Measurements from ENCODE around the gene EEF1AKMT3.
A peak's percentile ranks its signal among the peaks of the same experiment; 100 is the strongest.

Gene EEF1AKMT3

DNA sequence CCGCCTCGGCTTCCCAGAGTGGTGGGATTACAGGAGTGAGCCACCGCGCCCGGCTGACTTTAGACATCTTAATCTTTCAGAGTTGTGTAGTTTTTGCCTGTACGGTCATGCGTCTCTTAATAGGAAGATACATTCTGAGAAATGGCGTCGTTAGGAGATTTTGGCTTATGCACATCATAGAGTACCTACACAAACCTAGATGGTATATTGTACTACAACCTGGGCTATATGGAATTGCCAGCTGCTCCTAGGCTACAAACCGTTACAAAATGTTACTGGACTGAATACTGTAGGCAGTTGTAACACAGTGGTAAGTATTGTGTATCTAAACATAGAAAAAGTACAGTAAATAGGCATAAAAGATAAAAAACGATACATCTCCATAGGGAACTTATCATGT, 11.4 kb downstream of the EEF1AKMT3 start:
- TF ChIP-seq, protein P1, sequence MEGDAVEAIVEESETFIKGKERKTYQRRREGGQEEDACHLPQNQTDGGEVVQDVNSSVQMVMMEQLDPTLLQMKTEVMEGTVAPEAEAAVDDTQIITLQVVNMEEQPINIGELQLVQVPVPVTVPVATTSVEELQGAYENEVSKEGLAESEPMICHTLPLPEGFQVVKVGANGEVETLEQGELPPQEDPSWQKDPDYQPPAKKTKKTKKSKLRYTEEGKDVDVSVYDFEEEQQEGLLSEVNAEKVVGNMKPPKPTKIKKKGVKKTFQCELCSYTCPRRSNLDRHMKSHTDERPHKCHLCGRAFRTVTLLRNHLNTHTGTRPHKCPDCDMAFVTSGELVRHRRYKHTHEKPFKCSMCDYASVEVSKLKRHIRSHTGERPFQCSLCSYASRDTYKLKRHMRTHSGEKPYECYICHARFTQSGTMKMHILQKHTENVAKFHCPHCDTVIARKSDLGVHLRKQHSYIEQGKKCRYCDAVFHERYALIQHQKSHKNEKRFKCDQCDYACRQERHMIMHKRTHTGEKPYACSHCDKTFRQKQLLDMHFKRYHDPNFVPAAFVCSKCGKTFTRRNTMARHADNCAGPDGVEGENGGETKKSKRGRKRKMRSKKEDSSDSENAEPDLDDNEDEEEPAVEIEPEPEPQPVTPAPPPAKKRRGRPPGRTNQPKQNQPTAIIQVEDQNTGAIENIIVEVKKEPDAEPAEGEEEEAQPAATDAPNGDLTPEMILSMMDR (IDR thresholded peaks at IDR 0.05; ENCODE audit: borderline replicate concordance, extremely low read depth, low read length, poor library complexity, severe bottlenecking): no peak
- DNase-seq (no peak), ATAC-seq (ENCODE audit: insufficient read depth, low read depth) (no peak)
- H3K27me3 ChIP-seq (ENCODE audit: insufficient read depth, low read length, poor library complexity): no peaks in the 10 kb centered on the region
- H3K9ac ChIP-seq (ENCODE audit: low read depth, low read length): 0 out of 2 replicates have a peak overlapping the region, but pooled peaks have one; percentile 74
- H4K20me1 ChIP-seq (ENCODE audit: insufficient read depth, low read length): no peaks in the 10 kb centered on the region; the same call in 1 of the 2 replicates
- H3K27ac ChIP-seq (ENCODE audit: low read length): no peak overlapping the region
- H3K4me3 ChIP-seq (ENCODE audit: low read depth in 1 of 2, low read length in 2 of 2): peak overlapping the region in 1 of 2 experiments; percentile 88; a peak in 2 of 4 replicates
- peak overlapping the region; percentile 72 for H3K4me2 ChIP-seq (ENCODE audit: insufficient read depth, low read length)
- peaks cover 53% of the 10 kb centered on the region for H3K36me3 ChIP-seq (ENCODE audit: insufficient read depth, low read length)
- H3K4me1 ChIP-seq (ENCODE audit: insufficient read depth, low read length): peaks cover 35% of the 10 kb centered on the region
- peaks cover 22% of the 10 kb centered on the region for H3K79me2 ChIP-seq (ENCODE audit: insufficient read depth, low read length)
- H3K9me3 ChIP-seq (ENCODE audit: insufficient read depth, low read length, severe bottlenecking): no peaks in the 10 kb centered on the region
- H2AFZ ChIP-seq (ENCODE audit: low read depth, low read length): no peak overlapping the region

DNA sequence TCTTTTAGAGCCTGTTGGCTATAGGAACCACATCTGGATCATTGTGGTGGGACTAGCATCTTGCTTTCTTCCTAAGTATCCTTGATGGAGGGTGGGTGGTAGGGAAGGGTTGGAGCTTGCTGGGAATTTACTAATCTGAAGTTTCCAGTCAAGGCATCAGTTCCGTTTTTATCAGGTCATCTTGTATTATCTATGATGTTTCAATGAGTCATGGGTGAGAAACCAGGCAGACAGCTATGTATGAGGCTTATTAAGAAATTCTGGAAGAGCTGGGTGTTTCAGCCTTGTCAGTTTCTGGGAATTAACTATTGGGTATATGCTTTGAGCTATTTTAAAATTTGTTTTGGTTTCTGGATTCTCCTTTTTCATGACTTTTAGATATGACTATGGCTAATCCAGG, 21.5 kb downstream of the EEF1AKMT3 start:
- Histone ChIP-seq H3K27me3 (ENCODE audit: insufficient read depth, low read length, poor library complexity) (no peaks in the 10 kb centered on the region), H3K9me3 (ENCODE audit: insufficient read depth, low read length, severe bottlenecking) (no peaks in the 10 kb centered on the region), H3K36me3 (ENCODE audit: insufficient read depth, low read length) (peaks cover 85% of the 10 kb centered on the region), H3K4me3 (ENCODE audit: low read depth in 1 of 2, low read length in 2 of 2) (no peak overlapping the region), H3K9ac (ENCODE audit: low read depth, low read length) (no peak overlapping the region), H3K4me1 (ENCODE audit: insufficient read depth, low read length) (no peaks in the 10 kb centered on the region), H2AFZ (ENCODE audit: low read depth, low read length) (no peak overlapping the region), H4K20me1 (ENCODE audit: insufficient read depth, low read length) (no peaks in the 10 kb centered on the region; the same call in 1 of the 2 replicates), H3K27ac (ENCODE audit: low read length) (no peak overlapping the region), H3K79me2 (ENCODE audit: insufficient read depth, low read length) (no peaks in the 10 kb centered on the region), H3K4me2 (ENCODE audit: insufficient read depth, low read length) (no peak overlapping the region)
- TF ChIP-seq EZH2 (IDR thresholded peaks at IDR 0.05; ENCODE audit: borderline replicate concordance, low read depth, low read length, severe bottlenecking): no peak
- TF ChIP-seq, protein P1 (IDR thresholded peaks at IDR 0.05; ENCODE audit: borderline replicate concordance, extremely low read depth, low read length, poor library complexity, severe bottlenecking): no peak
- DNase-seq (no peak), ATAC-seq (ENCODE audit: insufficient read depth, low read depth) (no peak)

- no peak for TF ChIP-seq EZH2 (IDR thresholded peaks at IDR 0.05; ENCODE audit: borderline replicate concordance, low read depth, low read length, severe bottlenecking)
- TF ChIP-seq, protein P1 (IDR thresholded peaks at IDR 0.05; ENCODE audit: borderline replicate concordance, extremely low read depth, low read length, poor library complexity, severe bottlenecking): no peak
- Histone ChIP-seq H3K9ac (ENCODE audit: low read depth, low read length) (no peak overlapping the region), H3K4me2 (ENCODE audit: insufficient read depth, low read length) (no peak overlapping the region), H3K36me3 (ENCODE audit: insufficient read depth, low read length) (peaks cover 75% of the 10 kb centered on the region), H3K4me1 (ENCODE audit: insufficient read depth, low read length) (no peaks in the 10 kb centered on the region), H4K20me1 (ENCODE audit: insufficient read depth, low read length) (no peaks in the 10 kb centered on the region; the same call in 1 of the 2 replicates), H3K9me3 (ENCODE audit: insufficient read depth, low read length, severe bottlenecking) (no peaks in the 10 kb centered on the region), H3K27ac (ENCODE audit: low read length) (no peak overlapping the region), H3K4me3 (ENCODE audit: low read depth in 1 of 2, low read length in 2 of 2) (no peak overlapping the region), H3K27me3 (ENCODE audit: insufficient read depth, low read length, poor library complexity) (no peaks in the 10 kb centered on the region), H2AFZ (ENCODE audit: low read depth, low read length) (no peak overlapping the region), H3K79me2 (ENCODE audit: insufficient read depth, low read length) (no peaks in the 10 kb centered on the region)
- DNase-seq (no peak), ATAC-seq (ENCODE audit: insufficient read depth, low read depth) (no peak)
Observed at GRCh38 chr12:57795354-57795753, 22.9 kb downstream of the EEF1AKMT3 start.

GRCh38 chr12:57796996-57797395, 24.6 kb downstream of the EEF1AKMT3 start:
- Histone ChIP-seq H3K36me3 (ENCODE audit: insufficient read depth, low read length) (peaks cover 61% of the 10 kb centered on the region), H3K4me3 (ENCODE audit: low read depth in 1 of 2, low read length in 2 of 2) (no peak overlapping the region), H3K4me2 (ENCODE audit: insufficient read depth, low read length) (no peak overlapping the region), H3K9me3 (ENCODE audit: insufficient read depth, low read length, severe bottlenecking) (no peaks in the 10 kb centered on the region), H3K27ac (ENCODE audit: low read length) (no peak overlapping the region), H3K79me2 (ENCODE audit: insufficient read depth, low read length) (no peaks in the 10 kb centered on the region), H2AFZ (ENCODE audit: low read depth, low read length) (no peak overlapping the region), H3K4me1 (ENCODE audit: insufficient read depth, low read length) (no peaks in the 10 kb centered on the region), H3K27me3 (ENCODE audit: insufficient read depth, low read length, poor library complexity) (no peaks in the 10 kb centered on the region), H3K9ac (ENCODE audit: low read depth, low read length) (no peak overlapping the region), H4K20me1 (ENCODE audit: insufficient read depth, low read length) (no peaks in the 10 kb centered on the region; the same call in 1 of the 2 replicates)
- ATAC-seq (ENCODE audit: insufficient read depth, low read depth) (no peak), DNase-seq (no peak)
- TF ChIP-seq, protein P1 (IDR thresholded peaks at IDR 0.05; ENCODE audit: borderline replicate concordance, extremely low read depth, low read length, poor library complexity, severe bottlenecking): no peak
- no peak for TF ChIP-seq EZH2 (IDR thresholded peaks at IDR 0.05; ENCODE audit: borderline replicate concordance, low read depth, low read length, severe bottlenecking)

Data from DND-41 (cell line).